T-helper 1 cell (primary cell): ENCODE results near the gene CLDN22.

Experiments used
- DNase-seq, 5 donors: peaks; one replicate each; pipeline ENCODE4 v3.0.0-alpha.2; 2012 to 2020

CLDN22 gene

GRCh38 chr4:183321516-183321915 lies 1.4 kb upstream of the CLDN22 start:
- DNase-seq = no peak

- DNase-seq = no peak
Observed at GRCh38 chr4:183321079-183321478, 1.0 kb upstream of the CLDN22 start.

- DNase-seq = no peak
Observed at GRCh38 chr4:183318656-183319055, 1.4 kb downstream of the CLDN22 start.

DNA sequence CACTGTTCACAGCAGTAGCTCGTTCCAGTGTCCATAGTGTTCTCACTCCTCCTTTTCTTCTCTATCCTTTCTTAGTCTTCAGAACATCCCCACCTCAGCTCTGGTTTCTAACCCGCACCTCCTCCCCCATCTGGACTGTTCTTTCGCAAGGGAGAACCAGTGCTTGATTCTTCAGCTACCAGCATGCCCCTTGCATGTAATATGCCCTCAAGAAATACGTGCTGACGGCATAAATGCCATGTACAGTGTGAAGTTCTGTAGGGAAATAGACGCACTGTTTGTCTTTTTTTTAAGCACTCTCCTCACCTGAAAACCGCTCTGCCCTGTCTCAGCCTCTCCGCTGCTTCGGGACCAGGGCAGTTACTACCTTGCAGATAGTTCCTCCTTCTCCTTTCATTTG lies 5.3 kb downstream of the CLDN22 start:
- DNase-seq = no peak

DNA sequence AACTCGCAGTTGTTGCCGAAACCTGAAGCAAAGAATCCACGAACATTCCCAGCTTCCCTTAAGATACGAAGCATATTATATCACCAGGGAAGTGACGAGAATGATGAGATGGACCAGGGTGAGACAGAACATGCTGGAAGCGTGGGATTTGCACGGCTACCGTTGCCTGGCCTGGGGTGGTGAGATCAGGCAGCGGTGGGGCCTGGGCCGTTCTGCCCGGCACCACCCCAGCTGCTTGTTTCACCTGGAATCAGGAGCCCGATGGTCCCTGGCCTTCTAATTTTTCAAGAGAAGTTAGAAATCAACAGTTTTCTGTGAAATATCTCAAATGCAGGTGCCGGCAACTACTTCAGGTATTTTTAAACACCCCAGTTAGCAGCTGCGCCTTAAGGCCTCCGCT lies 5.7 kb downstream of the CLDN22 start:
- no peak for DNase-seq

DNA sequence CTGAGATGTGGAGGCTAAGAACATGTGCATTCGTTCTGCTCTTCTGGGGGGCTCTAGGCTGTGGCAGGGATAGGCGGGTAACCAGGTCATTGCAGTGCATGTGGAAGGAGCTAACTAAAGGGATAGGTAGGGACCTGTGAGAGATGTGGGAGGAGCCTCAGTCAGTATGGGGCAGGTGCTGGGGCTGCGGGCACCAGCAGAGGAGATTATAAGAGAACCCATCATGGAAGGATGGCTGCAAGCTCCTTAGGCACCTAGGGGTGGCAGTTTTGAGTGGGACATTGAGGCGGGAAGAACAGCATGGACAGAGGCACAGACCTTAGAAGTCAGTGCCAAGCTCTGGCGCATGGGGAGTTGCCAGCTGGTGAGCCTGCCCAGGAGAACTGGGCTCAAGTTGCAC lies 7.2 kb downstream of the CLDN22 start:
- DNase-seq = no peak

- no peak for DNase-seq
Observed at GRCh38 chr4:183306811-183307210, 13.3 kb downstream of the CLDN22 start.

- no peak for DNase-seq
Observed at GRCh38 chr4:183304538-183304937, 15.5 kb downstream of the CLDN22 start.

DNA sequence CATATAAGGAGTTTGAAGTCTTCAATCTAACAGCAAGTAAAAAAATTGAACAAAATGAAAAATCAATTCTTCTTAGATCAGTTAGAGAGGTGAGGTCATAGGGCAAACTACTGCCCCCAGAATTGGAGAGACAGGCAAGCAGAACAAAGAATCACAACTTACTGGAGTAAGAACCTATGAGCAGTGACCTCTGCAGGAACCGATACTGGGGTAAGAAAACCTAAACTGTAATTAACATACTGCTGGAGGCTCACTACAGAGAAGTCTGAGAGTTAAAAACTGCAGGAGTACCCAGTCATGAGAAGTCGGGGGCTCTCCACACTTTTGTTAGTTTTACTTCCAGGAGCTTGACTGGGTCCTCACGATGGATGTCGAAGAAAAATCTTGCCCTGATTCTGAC lies 16.0 kb downstream of the CLDN22 start:
- DNase-seq = no peak

- DNase-seq = no peak
Observed at GRCh38 chr4:183303301-183303700, 16.8 kb downstream of the CLDN22 start.

- DNase-seq = no peak
Observed at GRCh38 chr4:183300655-183301054, 19.4 kb downstream of the CLDN22 start.

- DNase-seq = no peak
Observed at GRCh38 chr4:183300070-183300469, 20.0 kb downstream of the CLDN22 start.

GRCh38 chr4:183299464-183299863 lies 20.6 kb downstream of the CLDN22 start:
- no peak for DNase-seq

- DNase-seq = no peak
Observed at GRCh38 chr4:183297675-183298074, 22.4 kb downstream of the CLDN22 start.

- DNase-seq = no peak
Observed at GRCh38 chr4:183295711-183296110, 24.4 kb downstream of the CLDN22 start.

- no peak for DNase-seq
Observed at GRCh38 chr4:183291070-183291469, 29.0 kb downstream of the CLDN22 start.

DNA sequence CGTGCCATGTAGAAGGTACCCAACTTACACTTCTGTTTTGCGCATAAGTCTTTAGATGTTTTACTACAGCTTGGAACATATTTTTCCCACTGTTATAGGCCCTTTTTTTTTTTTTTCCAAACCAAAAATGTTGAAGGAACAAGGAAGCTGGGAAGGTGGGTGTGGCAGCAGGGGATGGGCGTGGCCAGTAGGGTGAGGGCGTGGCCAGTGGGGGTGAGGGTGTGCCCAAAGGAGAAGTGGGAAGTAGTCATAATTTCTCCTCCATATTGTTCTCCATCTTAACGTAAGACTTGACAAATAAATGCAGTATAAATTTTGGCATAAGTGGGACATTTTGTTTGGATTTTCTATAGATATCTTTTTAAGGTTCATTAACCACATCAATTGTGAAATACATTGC lies 30.4 kb downstream of the CLDN22 start:
- no peak for DNase-seq

- no peak for DNase-seq
Observed at GRCh38 chr4:183288955-183289354, 31.1 kb downstream of the CLDN22 start.

GRCh38 chr4:183287677-183288076 lies 32.4 kb downstream of the CLDN22 start:
- DNase-seq = no peak

GRCh38 chr4:183287309-183287659 lies 32.8 kb downstream of the CLDN22 start:
- no peak for DNase-seq

DNA sequence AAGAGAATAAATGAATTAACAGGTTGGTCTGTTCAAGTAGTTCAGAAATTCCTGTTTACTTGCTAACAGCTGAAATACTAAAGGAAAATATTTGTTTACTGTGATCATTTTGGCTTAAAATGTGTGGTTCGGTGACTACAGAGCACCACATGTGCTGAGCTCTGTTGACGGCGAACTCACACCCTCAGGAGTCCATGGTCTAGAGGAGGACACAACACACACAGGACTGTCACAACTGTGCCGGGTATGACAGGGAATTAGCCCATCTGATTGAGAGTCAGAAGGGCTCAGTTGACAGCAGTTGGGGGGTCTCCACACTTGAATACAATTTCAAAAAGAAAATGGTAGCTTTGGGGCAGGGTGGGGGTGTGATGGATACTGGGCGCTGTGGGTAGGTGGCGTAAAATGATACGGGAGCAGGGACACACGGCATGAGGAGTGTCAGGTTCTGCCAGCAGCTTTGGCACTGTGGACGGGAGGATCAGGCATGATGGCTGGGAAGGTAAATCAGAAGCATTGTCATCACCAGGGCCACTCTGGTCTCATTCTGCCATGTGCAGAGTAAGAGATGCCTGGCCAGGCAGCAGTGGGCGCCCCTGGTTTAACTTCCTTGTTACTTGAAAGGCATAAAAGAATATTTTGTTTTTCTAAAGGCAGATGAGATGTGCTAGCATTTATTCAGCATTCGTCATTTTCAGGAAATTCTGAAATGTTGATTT lies 33.3 kb downstream of the CLDN22 start:
- no peak for DNase-seq

DNA sequence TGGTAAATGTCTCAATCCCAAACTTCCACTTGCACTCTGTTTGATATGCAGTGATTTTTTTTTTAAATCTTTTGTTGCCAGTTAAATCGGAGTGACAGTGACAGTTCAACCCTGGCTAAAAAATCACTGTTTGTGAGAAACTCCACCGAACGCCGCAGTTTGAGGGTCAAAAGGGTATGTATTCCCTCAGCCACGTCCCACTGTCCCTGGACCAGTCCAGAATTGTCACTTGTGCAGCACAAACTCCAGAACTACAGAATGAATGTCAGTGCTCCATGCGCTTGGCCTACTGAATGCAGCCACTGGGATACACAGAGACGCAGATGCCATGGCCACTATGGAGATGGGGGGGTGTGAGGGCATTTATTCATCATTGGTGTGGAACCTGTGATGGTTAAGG lies 34.2 kb downstream of the CLDN22 start:
- DNase-seq = no peak

GRCh38 chr4:183284965-183285364 lies 35.1 kb downstream of the CLDN22 start:
- no peak for DNase-seq

- no peak for DNase-seq
Observed at GRCh38 chr4:183284258-183284785, 35.8 kb downstream of the CLDN22 start.

DNA sequence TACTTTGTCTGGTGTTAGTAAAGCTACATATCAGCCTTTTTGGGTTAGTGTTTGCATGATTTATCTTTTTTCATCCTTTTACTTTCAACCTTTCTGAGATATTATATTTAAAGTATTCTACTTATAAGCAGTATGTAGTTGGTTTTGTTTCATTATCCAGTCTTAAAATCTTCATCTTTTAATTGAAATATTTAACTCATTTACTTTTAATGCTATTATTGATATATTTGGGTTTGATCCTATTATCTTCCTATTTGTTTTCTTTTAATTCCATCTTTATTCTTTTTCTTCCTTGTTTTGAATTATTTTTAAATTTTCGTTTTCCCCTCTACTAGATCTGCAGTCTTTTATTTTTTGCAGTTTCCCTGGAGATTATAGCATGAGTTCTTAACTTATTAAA lies 44.0 kb downstream of the CLDN22 start:
- DNase-seq = no peak
